Osteocyte (in vitro differentiated cells): ENCODE measurements around the gene SAT1. TPM values are rescaled to one million over a fixed set of nuclear protein-coding genes. Genes with fewer than 3 reads are reported as not detected.

Experiments used
- DNase-seq: peaks from one replicate; pipeline ENCODE4 v3.0.0; 2021; ENCODE audit warnings: mixed read lengths; ENCODE audit not compliant: unreplicated experiment; ENCODE audit errors: extremely low spot score
- H3K27ac Mint-ChIP-seq: one replicate; pipeline ENCODE4 v1.8.0; 2021; ENCODE audit warnings: mild to moderate bottlenecking, mixed read lengths; ENCODE audit not compliant: unreplicated experiment
- H3K27me3 Mint-ChIP-seq: one replicate; pipeline ENCODE4 v1.8.0; 2021; ENCODE audit warnings: mixed read lengths; ENCODE audit not compliant: unreplicated experiment
- H3K36me3 Mint-ChIP-seq: one replicate; pipeline ENCODE4 v1.8.0; 2021; ENCODE audit warnings: mixed read lengths; ENCODE audit not compliant: unreplicated experiment
- H3K4me1 Mint-ChIP-seq: one replicate; pipeline ENCODE4 v1.8.0; 2021; ENCODE audit warnings: mixed read lengths; ENCODE audit not compliant: unreplicated experiment
- H3K4me3 Mint-ChIP-seq: one replicate; pipeline ENCODE4 v1.8.0; 2021; ENCODE audit warnings: mild to moderate bottlenecking, moderate library complexity, mixed read lengths; ENCODE audit not compliant: unreplicated experiment
- H3K9me3 Mint-ChIP-seq: one replicate; pipeline ENCODE4 v1.8.0; 2021; ENCODE audit warnings: mixed read lengths; ENCODE audit not compliant: unreplicated experiment
- CTCF ChIP-seq: fragments of 200-600 bp; sonication (generic); IDR thresholded peaks from 2 replicates; pipeline ENCODE4 v1.5.0; 2021; ENCODE audit warnings: antibody characterized with exemption, mild to moderate bottlenecking, moderate library complexity
- total RNA-seq: library from RNA; stranded (reverse); gene quantifications from 2 replicates; pipeline ENCODE4 v1.2.1, GENCODE V29; 2021

The SAT1 gene
- total RNA-seq, 1 donor from 2014 or later, result 234 TPM

- Mint-ChIP-seq H3K9me3 (no peaks in the 10 kb centered on the region), H3K4me1 (peaks cover 45% of the 10 kb centered on the region), H3K27me3 (no peaks in the 10 kb centered on the region), H3K4me3 (peak overlapping the region; percentile 94), H3K36me3 (peaks cover 27% of the 10 kb centered on the region), H3K27ac (peak overlapping the region; percentile 93)
- no peak for DNase-seq
- no peak for TF ChIP-seq CTCF
Measured at GRCh38 chrX:23784470-23785331, 1.7 kb downstream of the SAT1 start.

GRCh38 chrX:23785580-23785979 is 2.6 kb downstream of the SAT1 start:
- peak overlapping the region; percentile 94 for H3K4me3 Mint-ChIP-seq
- H3K36me3 Mint-ChIP-seq, result peaks cover 27% of the 10 kb centered on the region
- TF ChIP-seq CTCF, result no peak
- no peaks in the 10 kb centered on the region for H3K27me3 Mint-ChIP-seq
- H3K27ac Mint-ChIP-seq, result no peak overlapping the region
- no peaks in the 10 kb centered on the region for H3K9me3 Mint-ChIP-seq
- no peak for DNase-seq
- peaks cover 45% of the 10 kb centered on the region for H3K4me1 Mint-ChIP-seq

- no peaks in the 10 kb centered on the region for H3K27me3 Mint-ChIP-seq
- no peaks in the 10 kb centered on the region for H3K9me3 Mint-ChIP-seq
- peaks cover 27% of the 10 kb centered on the region for H3K36me3 Mint-ChIP-seq
- H3K4me3 Mint-ChIP-seq, result peak overlapping the region; percentile 14
- no peak for DNase-seq
- no peak overlapping the region for H3K27ac Mint-ChIP-seq
- H3K4me1 Mint-ChIP-seq, result peaks cover 41% of the 10 kb centered on the region
- TF ChIP-seq CTCF, result no peak
Measured at GRCh38 chrX:23786268-23786815, 3.4 kb downstream of the SAT1 start.

DNA sequence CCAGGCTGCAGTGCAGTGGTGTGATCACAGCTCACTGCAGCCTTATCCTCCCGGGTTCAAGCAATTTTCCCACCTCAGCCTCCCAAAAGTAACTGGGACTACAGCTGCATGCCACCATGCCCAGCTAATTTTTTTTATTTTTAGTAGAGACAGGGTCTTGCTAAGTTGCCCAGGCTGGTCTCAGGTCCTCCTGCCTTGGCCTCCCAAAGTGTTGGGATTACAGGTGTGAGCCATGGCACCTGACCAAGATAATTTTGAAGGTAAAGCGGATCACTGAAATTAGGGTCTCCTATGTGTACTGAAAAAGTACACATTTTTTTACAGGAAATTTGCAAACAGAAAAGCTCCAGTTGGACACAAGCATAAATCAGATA is 4.8 kb downstream of the SAT1 start:
- DNase-seq, result no peak
- no peak for TF ChIP-seq CTCF
- H3K27me3 Mint-ChIP-seq, result no peaks in the 10 kb centered on the region

GRCh38 chrX:23788521-23788920 is 5.5 kb downstream of the SAT1 start:
- DNase-seq, result no peak
- H3K4me1 Mint-ChIP-seq, result peaks cover 33% of the 10 kb centered on the region
- H3K27me3 Mint-ChIP-seq, result no peaks in the 10 kb centered on the region
- peaks cover 27% of the 10 kb centered on the region for H3K36me3 Mint-ChIP-seq
- TF ChIP-seq CTCF, result no peak
- no peaks in the 10 kb centered on the region for H3K9me3 Mint-ChIP-seq
- H3K4me3 Mint-ChIP-seq, result no peak overlapping the region
- H3K27ac Mint-ChIP-seq, result no peak overlapping the region

More for the DNA sequence above, 4.8 kb downstream of the SAT1 start:
- Mint-ChIP-seq H3K4me3 (no peak overlapping the region), H3K9me3 (no peaks in the 10 kb centered on the region), H3K36me3 (peaks cover 27% of the 10 kb centered on the region), H3K4me1 (peaks cover 28% of the 10 kb centered on the region), H3K27ac (no peak overlapping the region)
